H1 (cell line): ENCODE data around the gene RASGEF1C.

Experiments
- CTCF ChIP-seq, 3 experiments: IDR thresholded peaks; 1 replicate in 2 of 3; 2 replicates in 1 of 3; pipeline versions ENCODE4 v1.5.1 to v1.6.1; 2011; ENCODE audit warnings: low read length in 3 of 3, mild to moderate bottlenecking in 3 of 3, inconsistent platforms in 2 of 3, low read depth in 1 of 3, moderate library complexity in 1 of 3; ENCODE audit not compliant: insufficient read depth in 1 of 3; ENCODE audit errors: control extremely low read depth in 1 of 3
- EP300 ChIP-seq, 2 experiments: IDR thresholded peaks; 1 replicate in 1 of 2; 2 replicates in 1 of 2; pipeline ENCODE4 v1.6.1; 2011 to 2012; ENCODE audit warnings: low read depth in 2 of 2, low read length in 2 of 2, mild to moderate bottlenecking in 2 of 2, borderline replicate concordance in 1 of 2, inconsistent platforms in 1 of 2, moderate library complexity in 1 of 2
- SUZ12 ChIP-seq: fragments of 200-600 bp; sonication (generic); IDR thresholded peaks from 2 replicates; pipeline ENCODE4 v1.6.1; 2012; ENCODE audit warnings: mild to moderate bottlenecking, inconsistent platforms, low read length, moderate library complexity, mixed read lengths
- ZNF274 ChIP-seq: IDR thresholded peaks from 2 replicates; pipeline ENCODE4 v1.7.0; 2012; ENCODE audit warnings: low read length, borderline replicate concordance; ENCODE audit errors: extremely low read depth

GRCh38 chr5:180204276-180204819 lies 4.7 kb downstream of the RASGEF1C start:
- TF ChIP-seq EP300 (IDR thresholded peaks at IDR 0.05; ENCODE audit: borderline replicate concordance in 1 of 2, low read depth in 2 of 2, low read length in 2 of 2) = no peak
- TF ChIP-seq ZNF274 = no peak
- TF ChIP-seq CTCF (IDR thresholded peaks at IDR 0.05; ENCODE audit: control extremely low read depth in 1 of 3, insufficient read depth in 1 of 3, low read depth in 1 of 3, low read length in 3 of 3) = no peak
- TF ChIP-seq SUZ12 = no peak
